ENCODE measurements around the gene LIAS. TPM values are rescaled to one million over a fixed set of nuclear protein-coding genes. Genes with fewer than 3 reads are reported as not detected.

Gene LIAS
- polyA plus RNA-seq, 1 donor from 2014 or later = 24.6 TPM

DNA sequence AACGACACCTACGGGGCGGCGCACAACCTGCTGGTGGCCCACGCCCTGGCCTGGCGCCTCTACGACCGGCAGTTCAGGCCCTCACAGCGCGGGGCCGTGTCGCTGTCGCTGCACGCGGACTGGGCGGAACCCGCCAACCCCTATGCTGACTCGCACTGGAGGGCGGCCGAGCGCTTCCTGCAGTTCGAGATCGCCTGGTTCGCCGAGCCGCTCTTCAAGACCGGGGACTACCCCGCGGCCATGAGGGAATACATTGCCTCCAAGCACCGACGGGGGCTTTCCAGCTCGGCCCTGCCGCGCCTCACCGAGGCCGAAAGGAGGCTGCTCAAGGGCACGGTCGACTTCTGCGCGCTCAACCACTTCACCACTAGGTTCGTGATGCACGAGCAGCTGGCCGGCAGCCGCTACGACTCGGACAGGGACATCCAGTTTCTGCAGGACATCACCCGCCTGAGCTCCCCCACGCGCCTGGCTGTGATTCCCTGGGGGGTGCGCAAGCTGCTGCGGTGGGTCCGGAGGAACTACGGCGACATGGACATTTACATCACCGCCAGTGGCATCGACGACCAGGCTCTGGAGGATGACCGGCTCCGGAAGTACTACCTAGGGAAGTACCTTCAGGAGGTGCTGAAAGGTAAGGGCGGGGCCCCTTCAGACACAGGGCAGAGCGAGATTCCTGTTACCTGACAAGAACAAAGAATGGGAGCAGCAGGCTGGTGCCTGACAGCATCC, 11.8 kb upstream of the LIAS start:
- Histone ChIP-seq H3K9me3 (ENCODE audit: low read length) (no peaks in the 10 kb centered on the region), H3K9ac (ENCODE audit: low read length) (no peak overlapping the region), H3K79me2 (replicated peaks; ENCODE audit: insufficient read depth, low read length) (no peaks in the 10 kb centered on the region), H3K27me3 (ENCODE audit: insufficient read depth, low read depth, low read length) (no peaks in the 10 kb centered on the region), H3K4me3 (ENCODE audit: low read length) (no peak overlapping the region), H3K9me2 (ENCODE audit: insufficient read depth, low read length) (no peaks in the 10 kb centered on the region), H4K20me1 (ENCODE audit: insufficient read depth) (no peaks in the 10 kb centered on the region), H3K36me3 (ENCODE audit: insufficient read depth, low read length) (no peaks in the 10 kb centered on the region), H2AFZ (ENCODE audit: low read depth, low read length) (no peak overlapping the region), H3K27ac (ENCODE audit: low read length) (no peak overlapping the region), H3K4me2 (ENCODE audit: low read length) (no peak overlapping the region), H3F3A (ENCODE audit: insufficient read depth, low read length, poor library complexity, severe bottlenecking) (no peaks in the 10 kb centered on the region)
- TF ChIP-seq MXI1 (conservative IDR thresholded peaks at IDR 0.05; ENCODE audit: poor library complexity, severe bottlenecking) (no peak), POLR2AphosphoS5 (IDR thresholded peaks at IDR 0.05) (no peak), TAF1 (IDR thresholded peaks at IDR 0.05; ENCODE audit: low read depth) (no peak), RAD21 (conservative IDR thresholded peaks at IDR 0.05) (no peak), EP300 (conservative IDR thresholded peaks at IDR 0.05; ENCODE audit: poor library complexity, severe bottlenecking) (no peak)
- TF ChIP-seq, protein P1, sequence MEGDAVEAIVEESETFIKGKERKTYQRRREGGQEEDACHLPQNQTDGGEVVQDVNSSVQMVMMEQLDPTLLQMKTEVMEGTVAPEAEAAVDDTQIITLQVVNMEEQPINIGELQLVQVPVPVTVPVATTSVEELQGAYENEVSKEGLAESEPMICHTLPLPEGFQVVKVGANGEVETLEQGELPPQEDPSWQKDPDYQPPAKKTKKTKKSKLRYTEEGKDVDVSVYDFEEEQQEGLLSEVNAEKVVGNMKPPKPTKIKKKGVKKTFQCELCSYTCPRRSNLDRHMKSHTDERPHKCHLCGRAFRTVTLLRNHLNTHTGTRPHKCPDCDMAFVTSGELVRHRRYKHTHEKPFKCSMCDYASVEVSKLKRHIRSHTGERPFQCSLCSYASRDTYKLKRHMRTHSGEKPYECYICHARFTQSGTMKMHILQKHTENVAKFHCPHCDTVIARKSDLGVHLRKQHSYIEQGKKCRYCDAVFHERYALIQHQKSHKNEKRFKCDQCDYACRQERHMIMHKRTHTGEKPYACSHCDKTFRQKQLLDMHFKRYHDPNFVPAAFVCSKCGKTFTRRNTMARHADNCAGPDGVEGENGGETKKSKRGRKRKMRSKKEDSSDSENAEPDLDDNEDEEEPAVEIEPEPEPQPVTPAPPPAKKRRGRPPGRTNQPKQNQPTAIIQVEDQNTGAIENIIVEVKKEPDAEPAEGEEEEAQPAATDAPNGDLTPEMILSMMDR (IDR thresholded peaks at IDR 0.05; ENCODE audit: poor library complexity, severe bottlenecking) = no peak

DNA sequence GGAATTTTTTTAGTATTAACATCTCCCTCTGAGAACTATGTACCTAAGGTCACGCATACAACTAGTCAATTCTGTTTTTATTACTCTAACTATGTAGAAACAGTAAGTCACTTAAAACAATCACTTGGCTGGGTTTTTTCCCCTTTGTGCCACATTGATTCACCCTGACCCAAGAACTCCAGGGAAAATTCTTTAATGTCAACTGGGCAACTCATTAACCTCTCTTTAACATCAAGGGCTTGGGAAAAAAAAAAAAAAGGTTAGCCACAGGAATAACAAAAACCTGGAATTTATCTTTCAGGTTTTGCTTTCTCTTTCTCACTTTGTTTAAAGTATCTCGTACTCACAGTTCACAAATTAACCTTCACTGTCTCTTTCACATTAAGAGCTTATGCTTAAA, 8.2 kb upstream of the LIAS start:
- Histone ChIP-seq H3K4me2 (ENCODE audit: low read length) (no peak overlapping the region), H3K36me3 (ENCODE audit: insufficient read depth, low read length) (peaks cover 5% of the 10 kb centered on the region), H3K9ac (ENCODE audit: low read length) (no peak overlapping the region), H4K20me1 (ENCODE audit: insufficient read depth) (peaks cover 3% of the 10 kb centered on the region), H3K4me3 (ENCODE audit: low read length) (no peak overlapping the region), H2AFZ (ENCODE audit: low read depth, low read length) (no peak overlapping the region), H3F3A (ENCODE audit: insufficient read depth, low read length, poor library complexity, severe bottlenecking) (no peaks in the 10 kb centered on the region), H3K27ac (ENCODE audit: low read length) (no peak overlapping the region), H3K9me3 (ENCODE audit: low read length) (no peaks in the 10 kb centered on the region), H3K79me2 (replicated peaks; ENCODE audit: insufficient read depth, low read length) (no peaks in the 10 kb centered on the region), H3K9me2 (ENCODE audit: insufficient read depth, low read length) (no peaks in the 10 kb centered on the region), H3K27me3 (ENCODE audit: insufficient read depth, low read depth, low read length) (no peaks in the 10 kb centered on the region)
- TF ChIP-seq, protein P1 (IDR thresholded peaks at IDR 0.05; ENCODE audit: poor library complexity, severe bottlenecking) = no peak
- TF ChIP-seq POLR2AphosphoS5 (IDR thresholded peaks at IDR 0.05) = no peak
- no peak for TF ChIP-seq RAD21 (conservative IDR thresholded peaks at IDR 0.05)
- no peak for TF ChIP-seq SMC3 (conservative IDR thresholded peaks at IDR 0.05; ENCODE audit: poor library complexity)
- no peak for TF ChIP-seq MXI1 (conservative IDR thresholded peaks at IDR 0.05; ENCODE audit: poor library complexity, severe bottlenecking)
- no peak for TF ChIP-seq EZH2 (IDR thresholded peaks at IDR 0.05; ENCODE audit: borderline replicate concordance, insufficient read depth, low read length, poor library complexity, severe bottlenecking)
